IMR-90 (cell line): ENCODE results near the gene CENPP. TPM values are rescaled to one million over a fixed set of nuclear protein-coding genes. Genes with fewer than 3 reads are reported as not detected.

ENCODE experiments used
- ATAC-seq: fragments of 200-7000 bp; cut with Tn5 transposase; 2 replicates; pipeline ENCODE4 v1.9.1; 2020; ENCODE audit warnings: low read depth, mild to moderate bottlenecking, moderate library complexity
- BruUV-seq: library from RNA; stranded (reverse); fragments of 400-500 nt; replicated peaks from 2 replicates; lab custom pipeline; 2021; lab: Mats Ljungman, UMichigan
- CTCF ChIA-PET: fragments of 300-600 bp; formaldehyde crosslinking; extraction: SDS; loops from one replicate; lab custom pipeline; 2021; ENCODE audit warnings: antibody characterized with exemption; lab: Yijun Ruan, JAX
- POLR2A ChIA-PET: fragments of 300-600 bp; sonication (Branson Sonifier 250); formaldehyde crosslinking; loops from one replicate; lab custom pipeline; 2022; ENCODE audit warnings: antibody characterized with exemption; ENCODE audit not compliant: unreplicated experiment; lab: Charles Lee
- DNase-seq: peaks from one replicate; pipeline ENCODE4 v3.0.0; 2013
- H2AFZ ChIP-seq: replicated peaks from 2 replicates; pipeline ENCODE3; 2013; ENCODE audit warnings: low read length, mild to moderate bottlenecking; ENCODE audit not compliant: poor library complexity
- H2AK5ac ChIP-seq: 2 replicates; pipeline ENCODE4 v1.6.1; 2013; ENCODE audit warnings: low read depth, low read length, inconsistent platforms
- H2AK9ac ChIP-seq: replicated peaks from 2 replicates; pipeline ENCODE3; 2013; ENCODE audit warnings: mild to moderate bottlenecking, low read depth, low read length, moderate library complexity; ENCODE audit not compliant: poor library complexity
- H2BK120ac ChIP-seq: 2 replicates; pipeline ENCODE4 v1.6.1; 2013; ENCODE audit warnings: low read depth, low read length, inconsistent platforms
- H2BK15ac ChIP-seq: 3 replicates; pipeline ENCODE4 v1.6.1; 2013; ENCODE audit warnings: low read depth, low read length, inconsistent platforms
- H2BK20ac ChIP-seq: 2 replicates; pipeline ENCODE4 v1.6.1; 2013; ENCODE audit warnings: low read depth, mild to moderate bottlenecking, inconsistent platforms, low read length, moderate library complexity
- H2BK5ac ChIP-seq: 2 replicates; pipeline ENCODE4 v1.6.1; 2013; ENCODE audit warnings: mild to moderate bottlenecking, low read depth, low read length, inconsistent platforms; ENCODE audit not compliant: poor library complexity, severe bottlenecking
- H3K14ac ChIP-seq: replicated peaks from 2 replicates; pipeline ENCODE4 v1.6.1; 2013; ENCODE audit warnings: low read depth, low read length, inconsistent platforms
- H3K18ac ChIP-seq: 2 replicates; pipeline ENCODE4 v1.6.1; 2013; ENCODE audit warnings: low read depth, low read length, control low read depth
- H3K23ac ChIP-seq: 2 replicates; pipeline ENCODE4 v1.6.1; 2013; ENCODE audit warnings: low read depth, low read length, inconsistent platforms
- H3K27ac ChIP-seq: 2 replicates; pipeline ENCODE4 v1.5.1; 2013; ENCODE audit warnings: mild to moderate bottlenecking, control low read depth, low read length; ENCODE audit not compliant: insufficient read depth
- H3K27me3 ChIP-seq: 2 replicates; pipeline ENCODE4 v1.6.1; 2013; ENCODE audit warnings: low read length; ENCODE audit not compliant: control insufficient read depth, insufficient read depth
- H3K36me3 ChIP-seq: 2 replicates; pipeline ENCODE4 v1.6.1; 2013; ENCODE audit warnings: low read length, mixed read lengths; ENCODE audit not compliant: control insufficient read depth, insufficient read depth
- H3K4ac ChIP-seq: 2 replicates; pipeline ENCODE4 v1.6.1; 2013; ENCODE audit warnings: low read depth, low read length, inconsistent platforms
- H3K4me1 ChIP-seq: 2 replicates; pipeline ENCODE4 v1.6.1; 2013; ENCODE audit warnings: low read length, mixed read lengths; ENCODE audit not compliant: control insufficient read depth, insufficient read depth
- H3K4me2 ChIP-seq: 2 replicates; pipeline ENCODE4 v1.6.1; 2013; ENCODE audit warnings: low read depth, mild to moderate bottlenecking, control low read depth, low read length, moderate library complexity
- H3K4me3 ChIP-seq: 2 replicates; pipeline ENCODE4 v1.5.1; 2013; ENCODE audit warnings: low read depth, mild to moderate bottlenecking, control low read depth, low read length, moderate library complexity; ENCODE audit not compliant: insufficient read depth
- H3K56ac ChIP-seq: 2 replicates; pipeline ENCODE4 v1.6.1; 2013; ENCODE audit warnings: low read length, inconsistent platforms; ENCODE audit not compliant: insufficient read depth; ENCODE audit errors: extremely low read depth
- H3K79me1 ChIP-seq, 2 experiments: 2 replicates each; pipeline ENCODE4 v1.6.1; 2013; ENCODE audit warnings: low read length in 2 of 2, inconsistent platforms in 1 of 2, low read depth in 1 of 2
- H3K9ac ChIP-seq: 2 replicates; pipeline ENCODE4 v1.6.1; 2013; ENCODE audit warnings: low read depth, low read length, control low read depth
- H3K9me1 ChIP-seq: 2 replicates; pipeline ENCODE4 v1.6.1; 2013; ENCODE audit warnings: low read length, inconsistent platforms; ENCODE audit not compliant: insufficient read depth
- H3K9me3 ChIP-seq: 2 replicates; pipeline ENCODE4 v1.6.1; 2013; ENCODE audit warnings: low read length; ENCODE audit not compliant: control insufficient read depth, insufficient read depth
- H4K20me1 ChIP-seq: 2 replicates; pipeline ENCODE4 v1.6.1; 2013; ENCODE audit warnings: low read length, inconsistent platforms; ENCODE audit not compliant: insufficient read depth
- H4K5ac ChIP-seq: 2 replicates; pipeline ENCODE4 v1.6.1; 2013; ENCODE audit warnings: mild to moderate bottlenecking, low read depth, low read length, control low read depth
- H4K8ac ChIP-seq, 2 experiments: 2 replicates each; pipeline ENCODE4 v1.6.1; 2013; ENCODE audit warnings: low read depth in 2 of 2, low read length in 2 of 2, control low read depth in 1 of 2, inconsistent platforms in 1 of 2
- H4K91ac ChIP-seq: 2 replicates; pipeline ENCODE4 v1.6.1; 2013; ENCODE audit warnings: low read depth, low read length, inconsistent platforms; ENCODE audit not compliant: insufficient read depth
- CEBPB ChIP-seq: IDR thresholded peaks from 2 replicates; pipeline ENCODE4 v1.6.1; 2012; ENCODE audit warnings: low read depth, low read length, improper control_type of control experiment
- CHD1 ChIP-seq: IDR thresholded peaks from 2 replicates; pipeline ENCODE4 v1.6.1; 2012; ENCODE audit warnings: low read depth, low read length, improper control_type of control experiment
- NFE2L2 ChIP-seq: fragments of 150-350 bp; IDR thresholded peaks from 2 replicates; pipeline ENCODE4 v1.6.1; 2016; ENCODE audit warnings: low read depth, mild to moderate bottlenecking, low read length
- WGBS, 2 experiments: methylation state at CpG; one replicate each; pipeline versions ENCODE4 v1.1.5 to v1.1.7; 2013; ENCODE audit warnings: missing lambda C conversion rate in 2 of 2; ENCODE audit not compliant: insufficient read length in 1 of 2; ENCODE audit errors: extremely low coverage in 2 of 2; 5-methylcytosine and 5-hydroxymethylcytosine counted together
- dilution Hi-C: fragments of 300-500 bp; cut with HindIII; formaldehyde crosslinking; loops from one replicate; pipeline ENCODE4 v1.14.3; 2018; ENCODE audit warnings: low sequenced_read_pairs; ENCODE audit not compliant: unreplicated experiment
- in situ Hi-C: fragments of 300-500 bp; cut with MboI; formaldehyde crosslinking; loops from 3 replicates; pipeline ENCODE4 v1.14.3; 2019; ENCODE audit warnings: low sequenced_read_pairs, inconsistent platforms, mixed read lengths
- intact Hi-C: fragments of 100-400 bp; cut with micrococcal nuclease; formaldehyde crosslinking; loops from 2 replicates; pipeline ENCODE4 v1.10.0; 2022
- polyA plus RNA-seq, 3 experiments: library from polyadenylated mRNA; depleted of rRNA; stranded (reverse); fragments of >200 nt; gene quantifications; 2 replicates each; pipeline ENCODE4 v1.2.3, GENCODE V29; 2012; ENCODE audit warnings: low replicate concordance in 1 of 3
- total RNA-seq: library from RNA; depleted of rRNA; stranded (reverse); fragments of >200 nt; gene quantifications from 2 replicates; pipeline ENCODE4 v1.2.3, GENCODE V29; 2012

The CENPP gene
- total and polyA plus RNA-seq, 2 of the 4 experiments (the other 2 are of a cell fraction) = 1.4 to 2.0 TPM

GRCh38 chr9:92637886-92638620 lies 312.3 kb downstream of the CENPP start:
- Histone ChIP-seq H2AK5ac (no peak overlapping the region), H3K56ac (no peak overlapping the region), H3K36me3 (peaks cover 69% of the 10 kb centered on the region), H3K9me3 (no peaks in the 10 kb centered on the region), H2BK15ac (no peak overlapping the region), H3K9ac (no peak overlapping the region), H3K27ac (no peak overlapping the region), H2AK9ac (no peak overlapping the region), H4K5ac (no peak overlapping the region), H3K14ac (no peak overlapping the region), H3K4me1 (no peaks in the 10 kb centered on the region), H4K91ac (no peak overlapping the region), H4K20me1 (no peaks in the 10 kb centered on the region), H3K4ac (no peak overlapping the region), H3K4me3 (no peak overlapping the region), H2BK5ac (no peak overlapping the region), H3K18ac (no peak overlapping the region), H2BK120ac (no peak overlapping the region), H3K4me2 (no peak overlapping the region), H3K79me1 (peaks cover 4 to 13% of the 10 kb centered on the region in 2 experiments), H3K9me1 (peaks cover 3% of the 10 kb centered on the region; the same call in 1 of the 2 replicates), H4K8ac (no peak overlapping the region), H2AFZ (no peak overlapping the region), H3K27me3 (no peaks in the 10 kb centered on the region), H3K23ac (no peak overlapping the region), H2BK20ac (no peak overlapping the region)
- no peak for TF ChIP-seq NFE2L2
- no peak for TF ChIP-seq CHD1
- no peak for TF ChIP-seq CEBPB
- BruUV-seq = no TSS peak
- ChIA-PET CTCF (no interaction called here), POLR2A (no interaction called here)
- no peak for DNase-seq
- 99% methylated on average over 14 of the region's 26 CpGs; no CpG with 5 or more reads in 1 of the 2 experiments for WGBS, 2 experiments
- dilution Hi-C loops (no loop called here), in situ Hi-C loops (loop anchor here (5.0 to 10.0 kb wide), 3 partner anchors 203 to 503 kb away; partner anchors contain the start of genes CENPP and NOL8), intact Hi-C loops (no loop called here)
- no peak for ATAC-seq
